SK-N-SH treated with all-trans-retinoic acid at 6 μM for 48 hours (cell line): ENCODE measurements around the gene GABPA.
"Not testable (repeated sequence)": the region's sequence is repeated elsewhere in the genome, so short reads cannot be mapped to it uniquely, and the experiment has no call there.

Experiments used
- ATAC-seq: fragments of 200-7000 bp; cut with Tn5 transposase; 3 replicates; pipeline ENCODE4 v1.9.1; 2020; ENCODE audit warnings: mild to moderate bottlenecking, moderate library complexity
- ARNTL ChIP-seq: fragments of 450-650 bp; formaldehyde crosslinking; IDR thresholded peaks from 2 replicates; pipeline ENCODE4 v1.5.0; 2020; ENCODE audit warnings: low read depth, mild to moderate bottlenecking, moderate library complexity, borderline replicate concordance
- BACH2 ChIP-seq: fragments of 250-450 bp; sonication (Bioruptor Pico); IDR thresholded peaks from 2 replicates; pipeline ENCODE4 v1.9.0; 2021; ENCODE audit warnings: mild to moderate bottlenecking, borderline replicate concordance
- CSDC2 ChIP-seq: fragments of 250-450 bp; sonication (Bioruptor Pico); IDR thresholded peaks from 2 replicates; pipeline ENCODE4 v1.5.0; 2020; ENCODE audit warnings: mild to moderate bottlenecking, moderate library complexity
- ESRRG ChIP-seq: fragments of 250-450 bp; sonication (Bioruptor Pico); IDR thresholded peaks from 2 replicates; pipeline ENCODE4 v1.6.1; 2021; ENCODE audit warnings: mild to moderate bottlenecking
- GLIS3 ChIP-seq: fragments of 250-450 bp; sonication (Bioruptor Pico); IDR thresholded peaks from 2 replicates; pipeline ENCODE4 v1.5.0; 2020; ENCODE audit warnings: mild to moderate bottlenecking, moderate library complexity
- ISL1 ChIP-seq: fragments of 250-450 bp; sonication (Bioruptor Pico); IDR thresholded peaks from 2 replicates; pipeline ENCODE4 v2.1.2; 2022; ENCODE audit warnings: mild to moderate bottlenecking, moderate library complexity
- OSR1 ChIP-seq: fragments of 250-450 bp; sonication (Bioruptor Pico); IDR thresholded peaks from 2 replicates; pipeline ENCODE4 v1.8.0; 2022; ENCODE audit warnings: moderate library complexity, mild to moderate bottlenecking, inconsistent platforms
- PPARA ChIP-seq: fragments of 250-450 bp; sonication (Bioruptor Pico); IDR thresholded peaks from 2 replicates; pipeline ENCODE4 v1.5.0; 2020; ENCODE audit warnings: mild to moderate bottlenecking, borderline replicate concordance
- RARB ChIP-seq: fragments of 250-450 bp; sonication (Bioruptor Pico); IDR thresholded peaks from 2 replicates; pipeline ENCODE4 v1.8.0; 2021; ENCODE audit warnings: mild to moderate bottlenecking, moderate library complexity
- SNAI2 ChIP-seq: fragments of 250-450 bp; sonication (Bioruptor Pico); IDR thresholded peaks from 2 replicates; pipeline ENCODE4 v1.5.0; 2020; ENCODE audit warnings: mild to moderate bottlenecking, moderate library complexity
- TCF4 ChIP-seq: fragments of 250-450 bp; sonication (Bioruptor Pico); IDR thresholded peaks from 2 replicates; pipeline ENCODE4 v1.8.0; 2021; ENCODE audit warnings: mild to moderate bottlenecking, moderate library complexity, borderline replicate concordance
- TOX ChIP-seq: fragments of 250-450 bp; sonication (Bioruptor Pico); IDR thresholded peaks from 2 replicates; pipeline ENCODE4 v1.8.0; 2021; ENCODE audit warnings: mild to moderate bottlenecking, moderate library complexity, borderline replicate concordance
- ZFP3 ChIP-seq: fragments of 250-450 bp; sonication (Bioruptor Pico); IDR thresholded peaks from 2 replicates; pipeline ENCODE4 v1.5.0; 2020; ENCODE audit warnings: mild to moderate bottlenecking, moderate library complexity
- ZNF565 ChIP-seq: fragments of 450-650 bp; formaldehyde crosslinking; conservative IDR thresholded peaks from 2 replicates; pipeline ENCODE4 v1.5.0; 2020; ENCODE audit warnings: low read depth, mild to moderate bottlenecking, moderate library complexity
- ZNF70 ChIP-seq: fragments of 450-650 bp; formaldehyde crosslinking; IDR thresholded peaks from 2 replicates; pipeline ENCODE4 v1.5.0; 2020; ENCODE audit warnings: mild to moderate bottlenecking, moderate library complexity
- ZNF8 ChIP-seq: fragments of 450-650 bp; formaldehyde crosslinking; IDR thresholded peaks from 2 replicates; pipeline ENCODE4 v1.5.0; 2020; ENCODE audit warnings: mild to moderate bottlenecking, moderate library complexity
- TF ChIP-seq, protein P1 (sequence below): fragments of 250-450 bp; sonication (Bioruptor Pico); IDR thresholded peaks from 2 replicates; pipeline ENCODE4 v1.8.0; 2020; ENCODE audit warnings: mild to moderate bottlenecking, moderate library complexity, borderline replicate concordance
- TF ChIP-seq, protein P2 (sequence below): fragments of 250-450 bp; sonication (Bioruptor Pico); IDR thresholded peaks from 2 replicates; pipeline ENCODE4 v1.5.0; 2020; ENCODE audit warnings: mild to moderate bottlenecking, moderate library complexity
- TF ChIP-seq, protein P3 (sequence below): fragments of 250-450 bp; sonication (Bioruptor Pico); IDR thresholded peaks from 2 replicates; pipeline ENCODE4 v1.5.1; 2021; ENCODE audit warnings: mild to moderate bottlenecking, moderate library complexity
- TF ChIP-seq, protein P4 (sequence below): fragments of 250-450 bp; sonication (Bioruptor Pico); IDR thresholded peaks from 2 replicates; pipeline ENCODE4 v1.8.0; 2021; ENCODE audit warnings: low read depth, mild to moderate bottlenecking, moderate library complexity, borderline replicate concordance
- TF ChIP-seq, protein P5 (sequence below): fragments of 250-450 bp; sonication (Bioruptor Pico); IDR thresholded peaks from 2 replicates; pipeline ENCODE4 v1.5.1; 2020; ENCODE audit warnings: low read depth, mild to moderate bottlenecking, moderate library complexity

The GABPA gene

DNA sequence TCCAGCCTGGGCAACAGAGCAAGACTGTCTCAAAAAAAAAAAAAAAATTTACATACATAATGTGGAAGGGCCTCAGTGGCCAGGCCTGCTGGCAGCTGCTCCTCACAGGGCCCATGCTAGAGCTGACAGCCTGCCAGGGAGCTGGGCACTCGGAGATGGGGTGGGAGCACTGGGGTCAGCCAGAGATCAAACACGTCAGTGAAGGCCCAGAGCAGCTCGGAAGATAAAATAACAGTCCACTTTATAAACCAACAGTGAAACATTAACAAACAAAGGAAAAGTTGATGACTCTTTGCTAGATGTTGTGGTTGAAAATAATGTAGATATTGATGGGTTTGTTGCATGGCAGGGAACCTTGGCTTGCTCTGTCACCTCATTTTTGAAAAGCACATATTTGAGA is 42.8 kb upstream of the GABPA start:
- TF ChIP-seq, protein P1, sequence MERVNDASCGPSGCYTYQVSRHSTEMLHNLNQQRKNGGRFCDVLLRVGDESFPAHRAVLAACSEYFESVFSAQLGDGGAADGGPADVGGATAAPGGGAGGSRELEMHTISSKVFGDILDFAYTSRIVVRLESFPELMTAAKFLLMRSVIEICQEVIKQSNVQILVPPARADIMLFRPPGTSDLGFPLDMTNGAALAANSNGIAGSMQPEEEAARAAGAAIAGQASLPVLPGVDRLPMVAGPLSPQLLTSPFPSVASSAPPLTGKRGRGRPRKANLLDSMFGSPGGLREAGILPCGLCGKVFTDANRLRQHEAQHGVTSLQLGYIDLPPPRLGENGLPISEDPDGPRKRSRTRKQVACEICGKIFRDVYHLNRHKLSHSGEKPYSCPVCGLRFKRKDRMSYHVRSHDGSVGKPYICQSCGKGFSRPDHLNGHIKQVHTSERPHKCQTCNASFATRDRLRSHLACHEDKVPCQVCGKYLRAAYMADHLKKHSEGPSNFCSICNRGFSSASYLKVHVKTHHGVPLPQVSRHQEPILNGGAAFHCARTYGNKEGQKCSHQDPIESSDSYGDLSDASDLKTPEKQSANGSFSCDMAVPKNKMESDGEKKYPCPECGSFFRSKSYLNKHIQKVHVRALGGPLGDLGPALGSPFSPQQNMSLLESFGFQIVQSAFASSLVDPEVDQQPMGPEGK (CRISPR knock-in tag): no peak
- TF ChIP-seq TOX (CRISPR knock-in tag): no peak
- no peak for TF ChIP-seq ZFP3 (CRISPR knock-in tag)
- TF ChIP-seq, protein P2, sequence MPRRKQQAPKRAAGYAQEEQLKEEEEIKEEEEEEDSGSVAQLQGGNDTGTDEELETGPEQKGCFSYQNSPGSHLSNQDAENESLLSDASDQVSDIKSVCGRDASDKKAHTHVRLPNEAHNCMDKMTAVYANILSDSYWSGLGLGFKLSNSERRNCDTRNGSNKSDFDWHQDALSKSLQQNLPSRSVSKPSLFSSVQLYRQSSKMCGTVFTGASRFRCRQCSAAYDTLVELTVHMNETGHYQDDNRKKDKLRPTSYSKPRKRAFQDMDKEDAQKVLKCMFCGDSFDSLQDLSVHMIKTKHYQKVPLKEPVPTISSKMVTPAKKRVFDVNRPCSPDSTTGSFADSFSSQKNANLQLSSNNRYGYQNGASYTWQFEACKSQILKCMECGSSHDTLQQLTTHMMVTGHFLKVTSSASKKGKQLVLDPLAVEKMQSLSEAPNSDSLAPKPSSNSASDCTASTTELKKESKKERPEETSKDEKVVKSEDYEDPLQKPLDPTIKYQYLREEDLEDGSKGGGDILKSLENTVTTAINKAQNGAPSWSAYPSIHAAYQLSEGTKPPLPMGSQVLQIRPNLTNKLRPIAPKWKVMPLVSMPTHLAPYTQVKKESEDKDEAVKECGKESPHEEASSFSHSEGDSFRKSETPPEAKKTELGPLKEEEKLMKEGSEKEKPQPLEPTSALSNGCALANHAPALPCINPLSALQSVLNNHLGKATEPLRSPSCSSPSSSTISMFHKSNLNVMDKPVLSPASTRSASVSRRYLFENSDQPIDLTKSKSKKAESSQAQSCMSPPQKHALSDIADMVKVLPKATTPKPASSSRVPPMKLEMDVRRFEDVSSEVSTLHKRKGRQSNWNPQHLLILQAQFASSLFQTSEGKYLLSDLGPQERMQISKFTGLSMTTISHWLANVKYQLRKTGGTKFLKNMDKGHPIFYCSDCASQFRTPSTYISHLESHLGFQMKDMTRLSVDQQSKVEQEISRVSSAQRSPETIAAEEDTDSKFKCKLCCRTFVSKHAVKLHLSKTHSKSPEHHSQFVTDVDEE (CRISPR knock-in tag): no peak
- TF ChIP-seq RARB: no peak
- TF ChIP-seq PPARA (CRISPR knock-in tag): no peak
- TF ChIP-seq ZNF565: no peak
- no peak for TF ChIP-seq ARNTL (CRISPR knock-in tag)
- TF ChIP-seq ZNF8: no peak
- no peak for TF ChIP-seq CSDC2
- no peak for TF ChIP-seq ESRRG (CRISPR knock-in tag)
- no peak for TF ChIP-seq OSR1 (CRISPR knock-in tag)
- TF ChIP-seq GLIS3: no peak
- TF ChIP-seq, protein P3, sequence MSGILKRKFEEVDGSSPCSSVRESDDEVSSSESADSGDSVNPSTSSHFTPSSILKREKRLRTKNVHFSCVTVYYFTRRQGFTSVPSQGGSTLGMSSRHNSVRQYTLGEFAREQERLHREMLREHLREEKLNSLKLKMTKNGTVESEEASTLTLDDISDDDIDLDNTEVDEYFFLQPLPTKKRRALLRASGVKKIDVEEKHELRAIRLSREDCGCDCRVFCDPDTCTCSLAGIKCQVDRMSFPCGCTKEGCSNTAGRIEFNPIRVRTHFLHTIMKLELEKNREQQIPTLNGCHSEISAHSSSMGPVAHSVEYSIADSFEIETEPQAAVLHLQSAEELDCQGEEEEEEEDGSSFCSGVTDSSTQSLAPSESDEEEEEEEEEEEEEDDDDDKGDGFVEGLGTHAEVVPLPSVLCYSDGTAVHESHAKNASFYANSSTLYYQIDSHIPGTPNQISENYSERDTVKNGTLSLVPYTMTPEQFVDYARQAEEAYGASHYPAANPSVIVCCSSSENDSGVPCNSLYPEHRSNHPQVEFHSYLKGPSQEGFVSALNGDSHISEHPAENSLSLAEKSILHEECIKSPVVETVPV (CRISPR knock-in tag): no peak
- TF ChIP-seq TCF4 (CRISPR knock-in tag): no peak
- TF ChIP-seq, protein P4, sequence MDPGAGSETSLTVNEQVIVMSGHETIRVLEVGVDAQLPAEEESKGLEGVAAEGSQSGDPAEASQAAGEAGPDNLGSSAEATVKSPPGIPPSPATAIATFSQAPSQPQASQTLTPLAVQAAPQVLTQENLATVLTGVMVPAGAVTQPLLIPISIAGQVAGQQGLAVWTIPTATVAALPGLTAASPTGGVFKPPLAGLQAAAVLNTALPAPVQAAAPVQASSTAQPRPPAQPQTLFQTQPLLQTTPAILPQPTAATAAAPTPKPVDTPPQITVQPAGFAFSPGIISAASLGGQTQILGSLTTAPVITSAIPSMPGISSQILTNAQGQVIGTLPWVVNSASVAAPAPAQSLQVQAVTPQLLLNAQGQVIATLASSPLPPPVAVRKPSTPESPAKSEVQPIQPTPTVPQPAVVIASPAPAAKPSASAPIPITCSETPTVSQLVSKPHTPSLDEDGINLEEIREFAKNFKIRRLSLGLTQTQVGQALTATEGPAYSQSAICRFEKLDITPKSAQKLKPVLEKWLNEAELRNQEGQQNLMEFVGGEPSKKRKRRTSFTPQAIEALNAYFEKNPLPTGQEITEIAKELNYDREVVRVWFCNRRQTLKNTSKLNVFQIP (CRISPR knock-in tag): no peak
- TF ChIP-seq ISL1 (CRISPR knock-in tag): no peak
- TF ChIP-seq, protein P5, sequence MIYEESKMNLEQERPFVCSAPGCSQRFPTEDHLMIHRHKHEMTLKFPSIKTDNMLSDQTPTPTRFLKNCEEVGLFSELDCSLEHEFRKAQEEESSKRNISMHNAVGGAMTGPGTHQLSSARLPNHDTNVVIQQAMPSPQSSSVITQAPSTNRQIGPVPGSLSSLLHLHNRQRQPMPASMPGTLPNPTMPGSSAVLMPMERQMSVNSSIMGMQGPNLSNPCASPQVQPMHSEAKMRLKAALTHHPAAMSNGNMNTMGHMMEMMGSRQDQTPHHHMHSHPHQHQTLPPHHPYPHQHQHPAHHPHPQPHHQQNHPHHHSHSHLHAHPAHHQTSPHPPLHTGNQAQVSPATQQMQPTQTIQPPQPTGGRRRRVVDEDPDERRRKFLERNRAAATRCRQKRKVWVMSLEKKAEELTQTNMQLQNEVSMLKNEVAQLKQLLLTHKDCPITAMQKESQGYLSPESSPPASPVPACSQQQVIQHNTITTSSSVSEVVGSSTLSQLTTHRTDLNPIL (CRISPR knock-in tag): no peak
- no peak for TF ChIP-seq BACH2 (CRISPR knock-in tag)
- TF ChIP-seq, all 23 proteins: peak for 0
- no peak for ATAC-seq

DNA sequence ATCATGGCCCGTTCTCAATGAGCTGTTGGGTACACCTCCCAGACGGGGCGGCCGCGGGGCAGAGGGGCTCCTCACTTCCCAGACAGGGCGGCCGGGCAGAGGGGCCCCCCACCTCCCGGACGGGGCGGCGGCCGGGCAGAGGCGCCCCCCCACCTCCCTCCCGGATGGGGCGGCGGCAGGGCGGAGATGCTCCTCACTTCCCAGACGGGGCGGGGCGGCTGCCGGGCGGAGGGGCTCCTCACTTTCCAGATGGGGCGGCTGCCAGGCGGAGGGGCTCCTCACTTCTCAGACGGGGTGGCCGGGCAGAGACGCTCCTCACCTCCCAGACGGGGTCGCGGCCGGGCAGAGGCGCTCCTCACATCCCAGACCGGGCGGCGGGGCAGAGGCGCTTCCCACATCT is 39.3 kb upstream of the GABPA start:
- ATAC-seq: not testable (repeated sequence)

DNA sequence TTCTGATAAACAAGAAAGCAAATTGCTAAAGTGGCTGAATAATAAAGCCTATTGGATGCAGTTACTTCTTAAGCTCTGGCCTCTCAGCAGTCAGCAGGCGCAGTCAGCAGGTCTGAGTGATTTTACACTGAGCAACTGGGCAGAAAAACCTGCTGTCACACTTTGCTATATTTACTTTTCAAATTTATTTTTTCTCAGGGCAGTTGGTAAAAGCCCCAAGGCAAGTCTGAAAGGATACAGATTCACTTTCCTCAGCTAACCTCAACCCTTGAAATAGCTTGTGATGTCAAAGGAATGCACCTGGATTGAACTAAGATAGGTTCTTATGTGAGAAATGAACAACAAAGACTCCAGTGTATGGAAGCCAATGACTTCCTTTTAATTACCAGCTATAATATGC is 34.0 kb upstream of the GABPA start:
- ATAC-seq: no peak
- no peak for TF ChIP-seq SNAI2
- TF ChIP-seq, all 23 proteins: peak for 0

DNA sequence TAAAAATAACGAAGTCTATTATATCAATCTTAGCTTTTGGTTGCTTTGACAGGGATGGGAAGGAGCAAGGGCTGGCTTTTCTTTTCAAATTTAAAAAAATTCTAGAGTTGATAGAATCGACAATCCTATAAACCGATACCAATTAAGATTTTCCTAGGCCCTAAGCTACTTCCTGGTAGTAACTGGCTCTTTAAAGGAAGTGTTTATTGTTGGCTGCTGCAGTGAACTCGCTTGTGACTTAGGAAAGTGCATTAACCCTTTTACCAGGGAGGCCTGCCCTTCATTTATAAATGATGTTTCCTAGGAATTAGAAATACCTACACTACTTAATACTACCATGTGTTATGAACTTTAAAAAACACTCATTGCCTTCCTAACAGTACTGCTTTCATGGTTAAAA is 33.2 kb upstream of the GABPA start:
- no peak for ATAC-seq
- TF ChIP-seq PPARA (CRISPR knock-in tag): no peak
- TF ChIP-seq ZNF70 (CRISPR knock-in tag): no peak
- no peak for TF ChIP-seq TOX (CRISPR knock-in tag)
- no peak for TF ChIP-seq BACH2 (CRISPR knock-in tag)
- no peak for TF ChIP-seq TCF4 (CRISPR knock-in tag)
- TF ChIP-seq ZFP3 (CRISPR knock-in tag): no peak
- no peak for TF ChIP-seq OSR1 (CRISPR knock-in tag)
